Measurements from ENCODE around the gene TSHZ2. TPM values are rescaled to one million over a fixed set of nuclear protein-coding genes. Genes with fewer than 3 reads are reported as not detected.

TSHZ2 gene
- total RNA-seq, 1 experiment from 2014 or later, result 0.07 TPM

DNA sequence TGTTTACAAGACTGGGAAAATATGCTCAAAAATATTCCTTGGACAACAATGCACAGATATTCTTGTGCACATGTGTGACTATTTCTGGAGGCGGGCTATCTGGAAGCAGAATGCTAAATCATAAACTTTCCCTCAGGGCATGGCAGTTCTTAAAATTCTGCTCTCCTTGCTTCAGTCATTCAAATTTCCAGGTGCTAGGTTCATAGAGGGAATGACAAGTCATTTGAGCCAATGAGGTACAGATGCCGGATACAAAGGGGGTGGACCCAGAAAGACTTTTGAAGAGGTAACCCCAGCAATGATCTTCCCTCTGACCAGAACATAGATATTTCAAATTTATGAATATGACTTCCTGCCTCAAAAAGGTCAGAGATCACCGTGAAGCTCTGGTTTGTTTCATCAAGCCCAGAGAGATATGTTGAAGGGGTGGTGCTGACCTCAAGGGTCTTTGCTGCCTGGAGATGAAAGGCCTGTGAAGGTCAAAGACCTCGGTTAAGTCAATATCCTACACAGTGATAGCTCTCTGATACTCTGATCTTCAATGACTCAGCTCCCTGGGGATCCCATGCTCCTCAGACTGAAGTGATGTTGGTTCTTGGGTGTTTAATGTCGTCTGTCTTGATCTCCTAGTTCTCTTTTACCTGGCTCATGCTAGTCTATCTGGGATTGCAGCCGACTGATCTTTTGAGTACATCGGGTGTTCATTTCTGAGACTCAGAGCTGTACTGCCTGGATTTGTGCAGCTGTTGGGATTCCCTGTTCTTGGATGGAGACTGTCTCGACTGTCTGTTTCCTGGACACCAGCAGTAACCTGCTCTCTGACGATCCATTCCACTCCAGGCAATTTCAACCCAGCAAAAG lies 47.5 kb upstream of the TSHZ2 start:
- TF ChIP-seq RAD21 (IDR thresholded peaks at IDR 0.05; ENCODE audit: low read depth), result no peak
- Histone ChIP-seq H3K79me2 (ENCODE audit: insufficient read depth, low read length) (no peaks in the 10 kb centered on the region), H3K27ac (ENCODE audit: low read depth, low read length) (no peak overlapping the region), H3K9me3 (ENCODE audit: control insufficient read depth in 1 of 2, insufficient read depth in 1 of 2, low read depth in 1 of 2, low read length in 2 of 2) (peaks cover under 1 to 10% of the 10 kb centered on the region in 2 experiments; a peak in 2 of 4 replicates), H2AFZ (ENCODE audit: low read depth, low read length, poor library complexity, severe bottlenecking) (no peak overlapping the region), H3K4me2 (ENCODE audit: low read length) (no peak overlapping the region), H4K20me1 (ENCODE audit: insufficient read depth) (no peaks in the 10 kb centered on the region), H3K9ac (ENCODE audit: low read length) (no peak overlapping the region), H3K27me3 (ENCODE audit: insufficient read depth, low read length) (no peaks in the 10 kb centered on the region), H3K4me3 (replicated peaks in 1 of 2; ENCODE audit: low read depth in 1 of 2, low read length in 2 of 2) (no peak overlapping the region), H3K4me1 (ENCODE audit: control insufficient read depth in 1 of 2, insufficient read depth in 2 of 2, low read length in 2 of 2) (no peaks in the 10 kb centered on the region), H3K36me3 (ENCODE audit: control insufficient read depth in 1 of 2, insufficient read depth in 2 of 2, low read length in 2 of 2) (no peaks in the 10 kb centered on the region), H3K9me2 (ENCODE audit: insufficient read depth) (no peaks in the 10 kb centered on the region)
- no peak for ATAC-seq
- no peak for DNase-seq (ENCODE audit: low read depth, low spot score)
- no TSS peak for BruUV-seq (replicated peaks)
- CTCF ChIA-PET, result no interaction called here
- intact Hi-C loops (cut with micrococcal nuclease), result no loop called here
- POLR2A ChIA-PET, result no interaction called here
- RAD21 ChIA-PET (ENCODE audit: low non-redundant PET in 1 of 2, low total read pairs in 2 of 2, uncharacterized antibody in 2 of 2, unreplicated experiment in 2 of 2), result no interaction called here

DNA sequence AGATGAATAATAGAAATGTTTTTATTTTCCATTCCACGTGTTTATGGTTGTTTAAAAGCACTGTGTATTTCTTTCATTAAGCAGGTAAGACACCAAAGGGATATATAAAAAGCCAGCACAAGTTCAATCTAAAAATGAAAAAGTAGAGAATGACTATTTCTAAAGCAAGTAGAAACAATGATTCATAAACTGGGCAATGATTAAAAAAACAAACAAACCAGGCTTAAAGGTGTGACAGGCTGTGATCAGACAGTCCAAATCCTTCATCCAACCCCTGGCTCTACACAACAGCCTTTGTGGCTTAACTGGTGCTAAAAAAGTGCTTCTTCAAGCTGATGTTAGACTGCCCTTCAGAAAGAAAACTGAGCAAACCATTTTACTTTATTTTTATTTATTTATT lies 45.7 kb upstream of the TSHZ2 start:
- no peak overlapping the region for H3K9ac ChIP-seq (ENCODE audit: low read length)
- ChIA-PET POLR2A (interaction anchor here (0.6 kb wide), 1 partner anchor 158 kb away, joined by 3 read pairs; no protein-coding TSS in a partner anchor), CTCF (no interaction called here), RAD21 (ENCODE audit: low non-redundant PET in 1 of 2, low total read pairs in 2 of 2, uncharacterized antibody in 2 of 2, unreplicated experiment in 2 of 2) (no interaction called here)
- ATAC-seq, result no peak
- no peak overlapping the region for H2AFZ ChIP-seq (ENCODE audit: low read depth, low read length, poor library complexity, severe bottlenecking)
- H4K20me1 ChIP-seq (ENCODE audit: insufficient read depth), result no peaks in the 10 kb centered on the region
- H3K4me2 ChIP-seq (ENCODE audit: low read length), result no peak overlapping the region
- no TSS peak for BruUV-seq (replicated peaks)
- no peak overlapping the region for H3K27ac ChIP-seq (ENCODE audit: low read depth, low read length)
- H3K4me1 ChIP-seq (ENCODE audit: control insufficient read depth in 1 of 2, insufficient read depth in 2 of 2, low read length in 2 of 2), result no peaks in the 10 kb centered on the region
- no peaks in the 10 kb centered on the region for H3K79me2 ChIP-seq (ENCODE audit: insufficient read depth, low read length)
- no peaks in the 10 kb centered on the region for H3K27me3 ChIP-seq (ENCODE audit: insufficient read depth, low read length)
- no peak overlapping the region for H3K4me3 ChIP-seq (replicated peaks in 1 of 2; ENCODE audit: low read depth in 1 of 2, low read length in 2 of 2)
- H3K9me3 ChIP-seq (ENCODE audit: control insufficient read depth in 1 of 2, insufficient read depth in 1 of 2, low read depth in 1 of 2, low read length in 2 of 2), result peaks cover 0 to 10% of the 10 kb centered on the region in 2 experiments; a peak in 2 of 4 replicates
- intact Hi-C loops (cut with micrococcal nuclease), result no loop called here
- H3K36me3 ChIP-seq (ENCODE audit: control insufficient read depth in 1 of 2, insufficient read depth in 2 of 2, low read length in 2 of 2), result no peaks in the 10 kb centered on the region
- TF ChIP-seq SRF (IDR thresholded peaks at IDR 0.05; ENCODE audit: low read depth) (no peak), SIN3A (IDR thresholded peaks at IDR 0.05; ENCODE audit: low read depth) (no peak), ZFX (IDR thresholded peaks at IDR 0.05) (no peak), ZNF274 (IDR thresholded peaks at IDR 0.05; ENCODE audit: low read depth, low read length) (no peak), EGR1 (IDR thresholded peaks at IDR 0.05; ENCODE audit: low read depth) (no peak), RAD21 (IDR thresholded peaks at IDR 0.05; ENCODE audit: low read depth) (no peak), CEBPB (IDR thresholded peaks at IDR 0.05; ENCODE audit: low read depth) (no peak), POLR2A (IDR thresholded peaks at IDR 0.05; ENCODE audit: borderline replicate concordance, extremely low read depth, insufficient read depth, insufficient read length) (no peak), ELF1 (IDR thresholded peaks at IDR 0.05; ENCODE audit: borderline replicate concordance, low read depth) (no peak), JUND (IDR thresholded peaks at IDR 0.05) (no peak), POLR2AphosphoS5 (IDR thresholded peaks at IDR 0.05; ENCODE audit: low read depth, low read length) (no peak), SP1 (IDR thresholded peaks at IDR 0.05; ENCODE audit: low read depth) (no peak)
- TF ChIP-seq, protein P1, sequence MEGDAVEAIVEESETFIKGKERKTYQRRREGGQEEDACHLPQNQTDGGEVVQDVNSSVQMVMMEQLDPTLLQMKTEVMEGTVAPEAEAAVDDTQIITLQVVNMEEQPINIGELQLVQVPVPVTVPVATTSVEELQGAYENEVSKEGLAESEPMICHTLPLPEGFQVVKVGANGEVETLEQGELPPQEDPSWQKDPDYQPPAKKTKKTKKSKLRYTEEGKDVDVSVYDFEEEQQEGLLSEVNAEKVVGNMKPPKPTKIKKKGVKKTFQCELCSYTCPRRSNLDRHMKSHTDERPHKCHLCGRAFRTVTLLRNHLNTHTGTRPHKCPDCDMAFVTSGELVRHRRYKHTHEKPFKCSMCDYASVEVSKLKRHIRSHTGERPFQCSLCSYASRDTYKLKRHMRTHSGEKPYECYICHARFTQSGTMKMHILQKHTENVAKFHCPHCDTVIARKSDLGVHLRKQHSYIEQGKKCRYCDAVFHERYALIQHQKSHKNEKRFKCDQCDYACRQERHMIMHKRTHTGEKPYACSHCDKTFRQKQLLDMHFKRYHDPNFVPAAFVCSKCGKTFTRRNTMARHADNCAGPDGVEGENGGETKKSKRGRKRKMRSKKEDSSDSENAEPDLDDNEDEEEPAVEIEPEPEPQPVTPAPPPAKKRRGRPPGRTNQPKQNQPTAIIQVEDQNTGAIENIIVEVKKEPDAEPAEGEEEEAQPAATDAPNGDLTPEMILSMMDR (IDR thresholded peaks at IDR 0.05 in 2 of 3, conservative IDR thresholded peaks at IDR 0.05 in 1 of 3; ENCODE audit: borderline replicate concordance in 1 of 3, insufficient read depth in 1 of 3, low read depth in 2 of 3, low read length in 2 of 3), result no peak
- TF ChIP-seq, protein P2, sequence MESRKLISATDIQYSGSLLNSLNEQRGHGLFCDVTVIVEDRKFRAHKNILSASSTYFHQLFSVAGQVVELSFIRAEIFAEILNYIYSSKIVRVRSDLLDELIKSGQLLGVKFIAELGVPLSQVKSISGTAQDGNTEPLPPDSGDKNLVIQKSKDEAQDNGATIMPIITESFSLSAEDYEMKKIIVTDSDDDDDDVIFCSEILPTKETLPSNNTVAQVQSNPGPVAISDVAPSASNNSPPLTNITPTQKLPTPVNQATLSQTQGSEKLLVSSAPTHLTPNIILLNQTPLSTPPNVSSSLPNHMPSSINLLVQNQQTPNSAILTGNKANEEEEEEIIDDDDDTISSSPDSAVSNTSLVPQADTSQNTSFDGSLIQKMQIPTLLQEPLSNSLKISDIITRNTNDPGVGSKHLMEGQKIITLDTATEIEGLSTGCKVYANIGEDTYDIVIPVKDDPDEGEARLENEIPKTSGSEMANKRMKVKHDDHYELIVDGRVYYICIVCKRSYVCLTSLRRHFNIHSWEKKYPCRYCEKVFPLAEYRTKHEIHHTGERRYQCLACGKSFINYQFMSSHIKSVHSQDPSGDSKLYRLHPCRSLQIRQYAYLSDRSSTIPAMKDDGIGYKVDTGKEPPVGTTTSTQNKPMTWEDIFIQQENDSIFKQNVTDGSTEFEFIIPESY (IDR thresholded peaks at IDR 0.05; ENCODE audit: extremely low read depth, insufficient replicate concordance, low read length), result no peak
- TF ChIP-seq, protein P3, sequence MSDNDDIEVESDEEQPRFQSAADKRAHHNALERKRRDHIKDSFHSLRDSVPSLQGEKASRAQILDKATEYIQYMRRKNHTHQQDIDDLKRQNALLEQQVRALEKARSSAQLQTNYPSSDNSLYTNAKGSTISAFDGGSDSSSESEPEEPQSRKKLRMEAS (IDR thresholded peaks at IDR 0.05), result no peak
- no peak for DNase-seq (ENCODE audit: low read depth, low spot score)
- H3K9me2 ChIP-seq (ENCODE audit: insufficient read depth), result no peaks in the 10 kb centered on the region

Measured in HCT116 (cell line).